Measurements from ENCODE around the gene NPTX2. TPM values are rescaled to one million over a fixed set of nuclear protein-coding genes. Genes with fewer than 3 reads are reported as not detected.

NPTX2 gene
- total and polyA plus RNA-seq, 11 donors, result 0.21 to 32.0 (median 4.5) TPM

- ATAC-seq (no peak), DNase-seq (no peak)
- Histone ChIP-seq H3K9me3 (peaks cover 0 to 24% (median 0%) of the 10 kb centered on the region in 12 donors), H3K36me3 (no peaks in the 10 kb centered on the region), H3K4me3 (no peak overlapping the region), H3K4me1 (no peaks in the 10 kb centered on the region), H3K27me3 (peaks cover 0 to 42% (median 4%) of the 10 kb centered on the region in 9 donors), H3K27ac (no peak overlapping the region)
- TF ChIP-seq POLR2A (IDR thresholded peaks at IDR 0.05) (no peak), CTCF (IDR thresholded peaks at IDR 0.05) (no peak)
- whole genome bisulfite sequencing, 4 donors, result 41 to 56% (median 52%) methylated on average over 6 to 13 of the region's 13 CpGs
- intact Hi-C loops (cut with DNase I), result no loop called here
These were observed 11.9 kb downstream of the NPTX2 start for GRCh38 chr7:98629001-98629431.

- intact Hi-C loops (cut with DNase I), result no loop called here
- H3K27ac ChIP-seq, result no peak overlapping the region
- H3K27me3 ChIP-seq, result peaks cover 0 to 38% (median 4%) of the 10 kb centered on the region in 9 donors
- no peak overlapping the region for H3K4me3 ChIP-seq
- no peak for ATAC-seq
- no peak for TF ChIP-seq POLR2A (IDR thresholded peaks at IDR 0.05)
- no peak for TF ChIP-seq CTCF (IDR thresholded peaks at IDR 0.05)
- H3K9me3 ChIP-seq, result peaks cover 0 to 25% (median 0%) of the 10 kb centered on the region in 12 donors
- no peak for DNase-seq
- H3K36me3 ChIP-seq, result no peaks in the 10 kb centered on the region
- 71 to 79% (median 77%) methylated on average over 9 of the region's 9 CpGs for WGBS, 4 donors
- H3K4me1 ChIP-seq, result no peaks in the 10 kb centered on the region
These were observed 13.1 kb downstream of the NPTX2 start for GRCh38 chr7:98630149-98630548.

- intact Hi-C loops (cut with DNase I), result no loop called here
- DNase-seq (no peak), ATAC-seq (no peak)
- WGBS, 4 donors, result 47 to 74% (median 63%) methylated on average over 3 of the region's 3 CpGs
- peaks cover 0 to 25% (median 0%) of the 10 kb centered on the region in 12 donors for H3K9me3 ChIP-seq
- H3K27me3 ChIP-seq, result peaks cover 0 to 32% (median 4%) of the 10 kb centered on the region in 9 donors
- no peak overlapping the region for H3K4me3 ChIP-seq
- no peaks in the 10 kb centered on the region for H3K4me1 ChIP-seq
- H3K36me3 ChIP-seq, result no peaks in the 10 kb centered on the region
- H3K27ac ChIP-seq, result no peak overlapping the region
- TF ChIP-seq POLR2A (IDR thresholded peaks at IDR 0.05) (no peak), CTCF (IDR thresholded peaks at IDR 0.05) (no peak)
These were observed 13.7 kb downstream of the NPTX2 start for GRCh38 chr7:98630770-98631169.

- H3K9me3 ChIP-seq, result peaks cover 0 to 22% (median 7%) of the 10 kb centered on the region in 12 donors
- intact Hi-C loops (cut with DNase I), result no loop called here
- DNase-seq (no peak), ATAC-seq (no peak)
- peaks cover 0 to 4% (median 0%) of the 10 kb centered on the region in 9 donors for H3K27me3 ChIP-seq
- WGBS, 4 donors, result 82 to 87% (median 85%) methylated on average over 2 of the region's 2 CpGs
- H3K36me3 ChIP-seq, result no peaks in the 10 kb centered on the region
- no peaks in the 10 kb centered on the region for H3K4me1 ChIP-seq
- TF ChIP-seq POLR2A (IDR thresholded peaks at IDR 0.05), result no peak
- no peak for TF ChIP-seq CTCF (IDR thresholded peaks at IDR 0.05)
- no peak overlapping the region for H3K4me3 ChIP-seq
- no peak overlapping the region for H3K27ac ChIP-seq
These were observed 21.8 kb downstream of the NPTX2 start for GRCh38 chr7:98638853-98639252.

All from heart left ventricle (tissue), 16 donors.